D341Med (cell line): ENCODE data around the gene STK32A.

Source experiments
- DNase-seq: peaks from one replicate; pipeline ENCODE4 v3.0.0; 2012; ENCODE audit warnings: low spot score

STK32A gene

DNA sequence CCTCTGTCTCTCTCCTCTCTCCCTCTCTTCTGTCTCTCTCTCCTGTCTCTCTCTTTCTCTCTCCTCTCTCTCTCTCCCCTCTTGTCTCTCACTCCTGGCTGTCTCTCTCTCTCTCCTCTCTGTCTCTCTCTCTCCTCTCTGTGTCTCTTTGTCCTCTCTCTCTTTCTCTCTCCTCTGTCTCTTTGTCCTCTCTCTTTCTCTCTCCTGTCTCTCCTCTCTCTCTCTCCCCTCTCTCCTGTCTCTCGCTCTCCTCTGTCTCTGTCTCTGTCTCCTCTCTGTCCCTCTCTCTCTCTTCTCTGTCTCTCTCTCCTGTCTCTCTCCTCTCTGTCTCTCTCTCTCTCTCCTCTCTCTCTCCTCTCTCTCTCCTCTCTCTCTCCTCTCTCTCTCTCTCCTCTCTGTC is 25.0 kb downstream of the STK32A start:
- DNase-seq = no peak

DNA sequence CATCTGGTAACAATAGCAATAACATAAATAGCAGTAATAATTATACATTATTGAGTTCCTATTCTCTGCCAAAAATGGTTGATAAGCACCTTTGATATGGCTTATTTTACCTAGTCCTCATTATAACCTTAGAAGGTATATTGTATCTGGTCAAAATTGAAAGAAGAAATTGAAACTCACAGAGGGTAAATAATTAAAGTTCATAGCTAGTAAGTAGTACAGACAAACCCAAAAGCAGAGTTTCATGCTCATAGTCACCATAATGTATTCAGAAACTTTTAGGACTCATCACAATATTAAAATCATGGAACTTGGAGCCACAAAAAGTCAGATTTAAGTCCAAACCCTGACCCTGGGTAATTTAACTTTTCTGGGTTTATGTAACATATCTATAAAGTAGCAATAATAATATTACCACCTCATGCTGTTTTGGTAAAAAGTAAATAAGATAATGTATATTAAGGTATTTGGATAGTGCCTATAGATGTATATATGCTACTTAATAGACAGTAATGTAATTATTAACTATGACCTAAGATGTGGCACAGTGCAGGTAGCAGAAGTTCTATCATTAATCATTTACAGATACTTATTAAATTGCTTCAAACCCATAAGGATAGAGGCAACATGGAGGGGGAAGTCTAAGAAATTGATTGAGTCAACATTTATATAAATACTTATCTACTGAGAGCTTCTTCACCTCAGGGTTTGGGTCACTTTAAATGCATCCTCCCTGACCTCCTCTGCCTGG is 32.4 kb downstream of the STK32A start:
- no peak for DNase-seq

DNA sequence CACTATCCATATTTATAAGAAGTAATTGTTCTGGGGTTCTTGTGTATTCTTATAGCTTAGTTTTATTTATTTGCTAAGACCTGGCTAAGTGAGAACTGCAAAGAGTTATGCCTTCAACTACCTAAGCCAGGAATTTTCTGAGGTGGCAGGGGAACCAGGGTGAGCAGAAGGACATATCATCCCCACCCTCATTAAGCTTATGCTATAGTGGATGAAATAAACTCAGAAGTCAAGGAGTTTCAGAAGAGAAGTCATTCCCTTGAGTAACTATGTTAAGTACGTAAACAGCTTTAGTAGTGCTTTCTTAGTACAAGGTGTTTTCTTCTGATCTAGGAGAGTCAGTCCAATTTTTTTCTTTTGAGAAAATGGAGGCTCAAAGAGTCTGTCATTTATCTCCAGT is 41.7 kb downstream of the STK32A start:
- no peak for DNase-seq

DNA sequence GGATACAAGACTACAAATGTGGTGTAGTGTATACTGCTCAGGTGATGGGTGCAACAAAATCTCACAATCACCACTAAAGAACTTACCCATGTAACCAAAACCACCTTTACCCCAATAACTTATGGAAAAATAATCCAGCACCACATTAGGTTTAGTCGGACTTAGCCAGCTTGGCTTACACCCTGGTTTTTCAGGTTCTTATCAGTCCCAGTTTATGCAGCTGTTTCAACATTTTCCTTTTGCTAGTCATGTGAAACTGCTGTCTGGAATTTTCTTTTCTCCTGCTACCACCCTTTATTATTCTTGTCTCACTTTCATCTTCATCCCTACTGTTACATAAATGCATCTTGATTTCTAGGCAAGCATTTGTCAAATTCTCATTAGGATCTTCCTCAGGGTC is 51.5 kb downstream of the STK32A start:
- DNase-seq = no peak

DNA sequence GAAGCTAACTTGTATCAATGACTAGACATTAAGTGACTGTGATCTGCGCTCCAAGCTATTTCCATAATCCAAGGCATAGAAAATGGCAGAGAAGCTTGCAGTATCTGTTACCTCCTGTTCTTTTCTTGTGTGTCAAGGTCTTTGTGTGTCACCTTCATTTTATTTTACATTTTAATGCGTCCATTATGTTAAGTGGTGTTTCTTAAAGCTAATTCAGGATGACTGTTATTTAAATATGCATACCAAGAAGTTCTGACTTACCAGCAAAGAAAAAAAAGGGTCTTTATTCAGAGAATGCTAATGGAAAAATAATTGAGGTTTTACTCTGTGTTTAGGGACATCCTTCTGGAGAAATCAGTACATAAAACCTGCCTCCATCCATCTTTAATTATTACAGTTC is 52.3 kb downstream of the STK32A start:
- no peak for DNase-seq

DNA sequence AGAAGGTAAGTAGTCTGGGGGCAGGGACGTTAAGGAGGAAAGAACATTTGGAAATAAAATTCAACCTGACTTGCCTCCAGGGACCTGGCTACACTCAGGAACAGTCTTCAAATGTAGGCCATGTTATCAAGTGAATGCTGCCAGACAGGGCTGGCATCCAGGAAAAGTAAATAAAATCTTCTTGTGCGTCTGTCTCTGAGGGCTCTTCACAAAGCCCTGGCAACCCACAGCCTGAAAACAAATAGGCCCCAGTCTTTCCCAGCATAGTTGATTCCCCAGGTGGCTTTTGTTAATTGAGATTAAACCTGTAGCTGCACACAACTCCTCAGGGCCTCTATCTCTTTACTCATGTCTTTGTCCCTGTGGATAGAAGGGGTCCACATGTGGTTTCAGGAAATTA is 55.4 kb downstream of the STK32A start:
- DNase-seq = no peak

DNA sequence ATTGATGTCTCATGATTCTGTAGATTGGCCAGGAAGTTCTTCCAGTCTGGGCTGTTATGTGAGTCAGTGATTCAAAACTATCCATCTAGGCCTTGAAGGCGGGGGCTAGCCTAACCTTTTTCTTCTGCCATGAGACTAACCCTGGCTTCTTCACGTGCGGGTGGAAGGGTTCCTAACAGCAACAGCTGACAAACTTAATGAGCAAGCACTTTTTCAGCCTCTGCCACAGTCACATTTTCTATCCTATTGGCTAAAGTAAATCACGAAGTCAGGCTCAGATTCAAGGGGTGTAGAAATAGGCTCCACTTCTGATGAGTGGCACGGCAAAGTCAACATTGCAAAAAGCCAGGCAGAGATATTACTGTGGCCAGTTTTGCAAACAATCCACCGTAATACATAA is 68.4 kb downstream of the STK32A start:
- no peak for DNase-seq

DNA sequence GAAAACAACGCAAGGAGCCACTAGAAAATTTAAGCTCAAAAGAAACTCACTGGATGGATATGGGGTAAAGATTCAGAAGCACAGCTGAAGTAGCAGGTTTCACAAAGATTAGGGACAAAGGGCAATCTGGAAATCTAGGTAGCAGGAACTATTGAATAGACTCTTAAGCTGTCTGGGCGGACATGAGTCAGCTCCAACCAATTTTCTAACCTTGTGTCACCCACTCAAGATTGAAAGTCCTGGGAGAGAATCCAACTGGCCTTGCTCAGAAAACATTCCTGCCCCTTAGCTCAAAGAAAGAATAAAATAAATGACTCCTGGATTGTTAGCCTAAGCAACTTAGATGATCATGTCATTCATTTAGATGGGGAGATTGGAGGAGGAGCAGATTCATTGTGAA is 69.2 kb downstream of the STK32A start:
- no peak for DNase-seq

DNA sequence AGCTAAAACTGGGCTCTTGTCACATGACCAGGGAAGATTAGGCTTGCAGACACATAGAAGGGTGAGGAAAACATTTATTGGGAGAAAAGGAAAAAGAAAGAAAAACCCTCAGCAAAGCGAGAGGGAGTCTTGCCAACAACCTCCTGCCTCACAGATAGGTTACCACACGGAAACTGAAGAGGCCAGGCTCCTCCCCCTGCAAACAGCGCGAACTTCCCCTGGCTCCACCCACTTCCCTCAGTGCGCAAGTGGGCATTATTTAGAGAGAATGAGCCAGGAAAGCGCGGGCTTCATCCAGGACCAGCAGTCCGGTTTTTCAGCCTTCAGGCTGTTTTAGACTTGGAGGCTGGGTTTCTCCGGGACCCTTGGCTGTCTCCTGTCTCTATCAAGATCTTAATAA is 70.3 kb downstream of the STK32A start:
- no peak for DNase-seq

DNA sequence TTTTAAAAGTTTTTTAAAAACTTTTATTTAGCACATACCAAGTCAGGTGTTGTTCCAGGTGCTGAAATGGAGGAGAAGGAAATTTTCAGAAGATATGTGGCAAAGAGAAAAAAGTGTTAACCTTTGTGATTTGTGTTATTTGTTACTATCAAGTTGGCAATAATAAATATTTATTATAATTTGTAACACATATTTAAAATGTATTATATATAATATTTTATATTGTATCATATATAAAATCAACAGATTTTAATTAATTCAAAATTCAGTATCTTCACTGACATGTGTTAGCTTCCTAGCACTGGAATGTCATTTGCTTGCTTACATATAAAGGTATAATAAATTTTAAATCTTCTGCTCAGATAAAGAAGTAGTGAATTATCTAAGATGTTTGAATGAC is 71.5 kb downstream of the STK32A start:
- DNase-seq = no peak

DNA sequence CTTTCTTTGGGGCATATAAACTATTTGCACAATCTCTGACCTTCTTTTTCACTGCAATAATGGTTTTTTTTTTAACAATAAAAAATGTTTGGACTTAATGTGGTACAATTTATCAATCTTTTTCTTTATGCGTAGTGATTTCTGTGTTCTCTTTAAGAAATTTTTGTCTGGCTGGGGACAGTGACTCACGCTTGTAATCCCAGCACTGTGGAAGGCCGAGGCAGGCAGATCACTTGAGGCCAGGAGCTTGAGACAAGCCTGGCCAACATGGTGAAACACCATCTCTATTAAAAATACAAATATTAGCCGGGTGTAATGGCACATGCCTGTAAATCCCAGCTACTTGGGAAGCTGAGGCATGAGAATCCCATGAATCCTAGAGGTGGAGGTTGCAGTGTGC is 72.3 kb downstream of the STK32A start:
- DNase-seq = no peak

DNA sequence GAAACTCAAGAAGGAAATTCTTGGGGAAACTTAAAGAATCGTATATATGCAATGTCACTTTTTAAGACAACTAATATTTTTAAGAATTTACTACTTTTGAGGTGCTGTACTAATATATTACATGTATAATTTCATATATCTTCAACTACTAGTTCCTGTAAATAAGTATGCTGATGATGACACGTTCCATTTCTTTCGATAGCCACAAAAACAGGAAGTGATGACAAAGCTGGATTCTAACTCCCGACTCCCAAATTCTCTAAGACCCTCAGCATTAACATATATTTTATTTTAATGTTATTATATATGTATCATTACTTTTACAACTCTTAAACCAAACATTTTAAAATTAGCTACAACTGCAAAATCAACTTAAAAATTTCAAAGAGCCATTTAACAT is 74.8 kb downstream of the STK32A start:
- no peak for DNase-seq

DNA sequence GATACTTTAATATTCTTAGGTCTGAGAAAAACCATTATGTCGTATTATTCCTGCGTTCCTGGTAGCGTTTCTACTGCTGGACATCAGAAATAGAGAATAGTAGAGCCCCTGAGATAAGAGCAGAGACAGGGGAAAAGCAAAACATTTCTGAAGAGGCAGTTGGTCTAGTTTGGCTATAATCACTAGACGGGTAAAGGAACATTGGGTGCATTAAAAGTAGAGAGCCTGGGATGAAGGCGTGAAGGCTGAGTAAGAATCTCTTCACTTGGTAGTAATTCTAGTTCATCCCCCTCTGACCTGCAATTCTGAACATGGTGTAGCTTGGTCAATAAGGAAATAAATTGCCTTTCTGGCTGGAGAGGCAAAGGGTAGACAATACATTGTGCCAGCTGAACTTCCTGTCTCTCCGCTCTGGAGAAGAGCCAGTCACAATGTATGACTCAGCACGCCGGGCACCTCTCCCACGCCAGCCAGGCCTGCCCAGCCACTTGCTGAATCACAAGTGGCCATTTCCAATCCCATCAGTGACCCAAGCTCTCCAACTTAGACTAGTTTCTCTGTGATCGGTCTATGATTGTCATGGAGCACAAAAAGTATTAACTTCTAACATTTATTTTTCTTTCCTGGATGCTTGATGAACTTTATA is 75.4 kb downstream of the STK32A start:
- no peak for DNase-seq

DNA sequence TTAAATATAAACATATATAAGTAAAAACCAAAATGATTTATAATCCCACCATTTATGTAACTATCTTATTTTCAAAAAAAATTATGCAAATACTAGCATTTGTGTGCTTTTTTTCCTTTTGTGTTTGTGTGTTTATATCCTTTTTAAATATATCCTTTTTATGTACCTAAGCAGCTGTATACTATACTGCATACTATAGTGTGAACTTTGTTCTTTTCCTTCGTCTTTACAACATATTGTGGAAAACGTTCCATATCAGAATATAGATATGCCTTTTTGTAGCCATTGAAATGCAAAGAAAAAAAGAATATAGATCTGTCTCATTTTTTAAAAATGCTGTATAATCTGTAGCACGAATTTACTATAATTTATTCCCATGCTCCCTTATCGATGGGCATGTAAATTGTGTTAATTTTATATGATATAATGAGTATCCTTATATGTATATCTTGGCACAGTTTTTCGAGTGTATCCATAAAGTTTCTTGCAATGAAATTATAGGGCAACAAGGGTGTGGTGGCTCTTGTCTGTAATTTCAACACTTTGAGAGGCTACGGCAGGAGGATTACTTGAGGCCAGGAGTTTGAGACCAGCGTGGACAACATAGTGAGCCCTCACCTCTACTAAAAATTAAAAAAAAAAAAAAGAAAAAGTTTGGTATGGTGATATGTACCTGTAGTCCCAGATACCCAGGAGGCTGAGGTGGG is 83.3 kb downstream of the STK32A start:
- DNase-seq = no peak

DNA sequence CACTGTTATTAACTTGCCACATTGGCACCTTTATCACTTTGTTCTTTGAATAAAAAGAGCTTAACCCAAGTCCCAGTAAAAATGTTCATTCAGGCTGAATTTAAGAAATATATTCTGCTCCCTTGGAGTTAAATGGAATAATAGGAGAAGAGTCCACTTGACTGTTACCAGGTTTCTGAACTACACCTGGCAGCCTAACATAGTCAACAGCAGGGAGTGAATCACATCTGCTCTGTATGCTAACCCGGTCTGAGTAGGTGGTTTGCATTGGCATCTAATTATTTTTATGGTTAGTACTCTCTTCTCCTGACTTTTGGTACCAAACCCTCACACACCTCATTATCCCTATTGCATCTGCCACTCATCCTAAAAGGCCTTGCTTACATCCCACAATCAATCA is 86.7 kb downstream of the STK32A start:
- no peak for DNase-seq

DNA sequence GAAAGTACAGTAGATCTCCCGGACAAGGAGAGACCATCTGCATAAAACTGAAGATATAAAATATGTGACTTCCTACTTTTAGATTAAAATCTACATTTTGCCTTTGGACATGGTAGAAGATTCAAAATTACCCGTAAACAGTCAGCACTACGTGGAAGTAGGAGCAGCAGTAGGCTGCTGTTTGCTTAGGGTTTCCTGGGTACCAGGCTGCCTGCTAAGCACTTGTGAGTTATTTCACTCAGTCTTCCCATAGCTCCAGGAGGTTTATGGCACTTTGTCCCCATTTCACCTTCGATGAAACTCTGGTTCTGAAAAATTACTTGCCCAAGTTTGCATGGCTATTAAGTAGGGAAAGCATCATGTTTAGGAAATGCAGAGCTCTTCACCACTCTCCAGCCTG is 92.6 kb downstream of the STK32A start:
- DNase-seq = no peak

DNA sequence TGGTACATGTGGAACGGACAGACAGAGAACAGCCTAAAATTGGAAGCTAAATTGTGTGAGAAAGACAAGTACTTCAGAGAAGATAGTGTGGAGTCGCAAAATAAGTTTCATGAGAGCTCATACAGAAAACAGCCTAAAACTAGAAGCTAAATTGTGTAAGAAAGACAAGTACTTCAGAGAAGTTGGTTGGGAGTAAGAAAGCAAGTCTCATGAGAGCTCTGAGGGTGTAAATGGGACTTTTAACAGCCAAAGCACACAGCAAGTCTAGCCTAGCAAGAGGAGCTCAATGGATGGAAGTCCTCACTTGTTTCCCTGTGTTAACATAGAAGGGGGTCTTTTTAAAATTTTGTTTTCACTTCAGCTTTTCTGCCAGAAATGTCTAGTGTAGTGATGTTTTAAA is 93.1 kb downstream of the STK32A start:
- no peak for DNase-seq

DNA sequence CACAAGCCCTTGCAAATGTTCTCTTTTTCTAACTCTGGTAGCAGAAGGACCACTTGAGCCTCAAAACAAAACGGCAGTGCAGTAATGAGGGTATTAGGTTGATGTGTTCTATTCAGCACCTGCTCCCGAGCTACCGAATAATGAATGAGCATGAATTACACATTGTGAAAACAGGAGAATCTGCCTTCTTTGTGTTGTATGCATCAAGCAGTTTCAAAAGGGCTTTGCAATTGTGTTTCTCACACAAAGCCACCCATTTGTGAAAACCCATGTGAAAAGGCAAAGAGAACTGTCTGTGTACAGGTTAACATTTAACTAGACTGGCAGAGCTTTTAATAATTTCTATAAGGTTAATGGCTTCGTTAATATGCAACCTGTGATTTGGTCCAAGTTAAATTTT is 97.8 kb downstream of the STK32A start:
- DNase-seq = no peak

DNA sequence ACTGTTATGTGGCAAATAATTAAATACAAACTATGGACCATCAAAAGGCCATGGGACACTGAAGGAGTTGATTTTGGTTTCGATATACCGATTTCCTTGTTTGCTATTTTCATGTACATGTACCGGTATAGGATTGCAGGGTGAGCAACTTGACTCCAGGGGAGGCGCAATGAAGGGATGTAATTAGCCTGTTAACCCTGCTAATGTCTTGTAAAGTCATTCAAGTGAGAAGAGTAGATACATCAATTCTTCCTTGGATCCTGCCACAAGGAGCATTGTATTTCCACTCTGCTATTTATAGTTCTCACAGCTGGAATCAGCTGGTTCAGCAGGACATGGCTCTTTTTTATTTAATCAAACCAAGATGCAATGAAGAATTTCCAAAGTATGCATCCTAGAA is 102.0 kb downstream of the STK32A start:
- no peak for DNase-seq

DNA sequence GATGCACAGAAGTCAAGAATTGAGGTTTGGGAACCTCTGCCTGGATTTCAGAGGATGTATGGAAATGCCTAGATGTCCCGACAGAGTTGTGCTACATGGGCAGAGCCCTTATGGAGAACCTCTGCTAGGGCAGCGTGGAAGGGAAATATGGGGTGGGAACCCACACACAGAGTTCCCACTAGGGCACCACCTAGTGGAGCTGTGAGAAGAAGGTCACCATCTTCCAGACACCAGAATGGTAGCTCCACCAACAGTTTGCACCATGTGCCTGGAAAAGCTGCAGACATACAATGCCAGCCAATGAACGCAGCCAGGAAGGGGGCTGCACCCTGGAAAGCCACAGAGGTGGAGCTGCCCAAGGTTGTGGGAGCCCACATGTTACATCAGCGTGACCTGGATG is 104.5 kb downstream of the STK32A start:
- DNase-seq = no peak

DNA sequence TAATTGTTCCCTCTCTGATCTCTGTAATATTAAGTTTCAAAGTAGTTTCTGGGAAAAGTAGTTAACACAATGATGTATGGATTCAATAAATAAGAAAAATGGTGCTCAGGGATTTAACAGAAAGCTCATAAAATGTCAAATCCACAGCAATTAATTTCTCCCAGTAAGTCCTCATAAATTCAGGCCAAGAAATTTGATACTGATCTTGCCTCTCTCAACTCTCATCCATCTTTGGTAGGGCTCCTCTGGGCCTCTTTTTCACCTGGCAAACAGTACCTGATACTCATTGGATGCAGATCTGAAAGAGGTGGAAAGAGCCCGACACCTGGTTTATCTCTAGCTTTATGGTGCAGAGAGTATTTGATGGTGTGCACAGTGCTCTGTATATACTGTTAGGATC is 106.1 kb downstream of the STK32A start:
- no peak for DNase-seq

DNA sequence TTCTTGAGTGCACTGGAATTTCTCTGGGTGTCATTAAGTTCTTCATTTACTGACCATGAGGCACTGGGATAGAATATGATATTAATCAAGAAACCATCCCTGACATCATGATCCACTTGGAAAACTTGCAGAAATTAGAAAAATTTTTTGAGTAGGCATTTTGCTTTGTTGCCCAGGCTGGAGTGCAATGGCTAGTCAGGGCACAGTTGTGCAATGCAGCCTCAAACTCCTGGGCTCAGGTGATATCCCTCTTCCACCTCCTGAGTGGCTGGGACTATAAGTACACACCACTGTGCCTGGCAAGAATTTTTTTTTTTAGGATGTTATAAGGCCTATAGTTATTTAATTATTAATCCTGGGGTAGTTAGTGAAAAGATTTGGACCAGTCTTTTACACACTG is 106.5 kb downstream of the STK32A start:
- DNase-seq = no peak

DNA sequence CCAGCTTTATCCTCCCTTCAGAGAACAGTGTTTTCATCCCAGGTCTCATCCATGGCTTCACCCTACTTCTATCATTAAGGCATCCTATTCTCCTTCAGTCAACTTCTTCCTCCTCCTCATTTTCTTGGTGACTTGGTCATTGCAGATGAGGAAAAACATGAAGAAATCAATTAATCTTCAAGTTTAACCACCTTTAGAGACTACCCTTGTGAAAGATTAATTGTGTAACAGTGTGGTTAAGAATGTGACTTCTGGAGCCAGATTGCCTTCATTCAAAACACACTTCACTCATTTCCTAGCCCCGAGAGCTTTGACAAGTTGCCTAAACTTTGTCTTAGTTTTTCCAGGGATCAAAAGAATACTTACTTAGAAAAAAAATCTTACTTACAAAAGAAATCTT is 110.0 kb downstream of the STK32A start:
- DNase-seq = no peak
